Liver (tissue), 9 donors: ENCODE data around the gene KRT1. TPM values are rescaled to one million over a fixed set of nuclear protein-coding genes. Genes with fewer than 3 reads are reported as not detected.

Source experiments
- DNase-seq: peaks from one replicate; pipeline ENCODE4 v3.0.0-alpha.2; 2017; ENCODE audit warnings: low spot score
- H3K27ac ChIP-seq, 2 donors: one replicate each; pipeline ENCODE4 v1.7.0; 2013; ENCODE audit warnings: inconsistent platforms in 2 of 2, low read length in 2 of 2, control low read depth in 1 of 2, low read depth in 1 of 2, mild to moderate bottlenecking in 1 of 2
- H3K27me3 ChIP-seq, 4 donors: one replicate each; pipeline versions ENCODE4 v1.6.1 to v1.7.0; 2013; ENCODE audit warnings: low read length in 3 of 4, inconsistent platforms in 1 of 4, mild to moderate bottlenecking in 1 of 4, moderate library complexity in 1 of 4; ENCODE audit not compliant: control insufficient read depth in 4 of 4, insufficient read depth in 4 of 4
- H3K36me3 ChIP-seq, 4 donors: one replicate each; pipeline versions ENCODE4 v1.6.1 to v1.7.0; 2013; ENCODE audit warnings: low read length in 3 of 4, mild to moderate bottlenecking in 3 of 4, low read depth in 1 of 4, moderate library complexity in 1 of 4; ENCODE audit not compliant: control insufficient read depth in 4 of 4, insufficient read depth in 3 of 4
- H3K4me1 ChIP-seq, 4 donors: one replicate each; pipeline versions ENCODE4 v1.6.1 to v1.7.0; 2013; ENCODE audit warnings: low read length in 3 of 4, mild to moderate bottlenecking in 3 of 4, moderate library complexity in 1 of 4; ENCODE audit not compliant: control insufficient read depth in 4 of 4, insufficient read depth in 4 of 4
- H3K4me3 ChIP-seq, 3 donors: one replicate each; pipeline versions ENCODE4 v1.6.1 to v1.7.0; 2013; ENCODE audit warnings: low read length in 3 of 3, control low read depth in 1 of 3, low read depth in 1 of 3, mild to moderate bottlenecking in 1 of 3
- H3K9ac ChIP-seq, 2 donors: one replicate each; pipeline ENCODE4 v1.7.0; 2013; ENCODE audit warnings: low read length in 2 of 2, mild to moderate bottlenecking in 2 of 2, moderate library complexity in 2 of 2, control low read depth in 1 of 2, low read depth in 1 of 2
- H3K9me3 ChIP-seq, 4 donors: one replicate each; pipeline versions ENCODE4 v1.6.1 to v1.7.0; 2013; ENCODE audit warnings: low read length in 3 of 4; ENCODE audit not compliant: control insufficient read depth in 4 of 4
- ATF3 ChIP-seq: IDR thresholded peaks from 2 replicates; pipeline ENCODE4 v1.6.1; 2016; ENCODE audit warnings: antibody characterized with exemption
- CTCF ChIP-seq: fragments of 150-350 bp; IDR thresholded peaks from 2 replicates; pipeline ENCODE4 v1.5.1; 2017; ENCODE audit warnings: improper control_type of control experiment, low read depth, low read length; ENCODE audit not compliant: missing input control
- FOXA1 ChIP-seq: IDR thresholded peaks from 2 replicates; pipeline ENCODE4 v1.6.1; 2016; ENCODE audit warnings: antibody characterized with exemption
- FOXA2 ChIP-seq: IDR thresholded peaks from 2 replicates; pipeline ENCODE4 v1.6.1; 2016; ENCODE audit warnings: antibody characterized with exemption
- GABPA ChIP-seq, 2 donors: IDR thresholded peaks in 1 of 2; conservative IDR thresholded peaks in 1 of 2; 2 replicates each; pipeline ENCODE4 v1.6.1; 2016; ENCODE audit warnings: antibody characterized with exemption in 2 of 2, mild to moderate bottlenecking in 1 of 2, moderate library complexity in 1 of 2
- HNF4A ChIP-seq, 2 donors: conservative IDR thresholded peaks; 2 replicates each; pipeline ENCODE4 v1.6.1; 2016; ENCODE audit warnings: antibody characterized with exemption in 2 of 2, mild to moderate bottlenecking in 2 of 2
- HNF4G ChIP-seq: IDR thresholded peaks from 2 replicates; pipeline ENCODE4 v1.6.1; 2016; ENCODE audit warnings: antibody characterized with exemption
- JUND ChIP-seq, 2 donors: IDR thresholded peaks; 2 replicates each; pipeline ENCODE4 v1.6.1; 2016; ENCODE audit warnings: antibody characterized with exemption in 2 of 2
- NR2F2 ChIP-seq: IDR thresholded peaks from 2 replicates; pipeline ENCODE4 v1.6.1; 2016; ENCODE audit warnings: antibody characterized with exemption
- RAD21 ChIP-seq, 2 donors: IDR thresholded peaks; 2 replicates each; pipeline ENCODE4 v1.6.1; 2016; ENCODE audit warnings: antibody characterized with exemption in 2 of 2, mild to moderate bottlenecking in 2 of 2
- REST ChIP-seq: IDR thresholded peaks from 2 replicates; pipeline ENCODE4 v1.6.1; 2016; ENCODE audit warnings: antibody characterized with exemption, mild to moderate bottlenecking
- RXRA ChIP-seq, 2 donors: IDR thresholded peaks; 2 replicates each; pipeline ENCODE4 v1.6.1; 2017 to 2018; ENCODE audit warnings: antibody characterized with exemption in 2 of 2, mild to moderate bottlenecking in 1 of 2
- SP1 ChIP-seq: IDR thresholded peaks from 2 replicates; pipeline ENCODE4 v1.6.1; 2018; ENCODE audit warnings: antibody characterized with exemption, mild to moderate bottlenecking
- TAF1 ChIP-seq: conservative IDR thresholded peaks from 2 replicates; pipeline ENCODE4 v1.6.1; 2016; ENCODE audit warnings: antibody characterized with exemption, mild to moderate bottlenecking
- YY1 ChIP-seq: IDR thresholded peaks from 2 replicates; pipeline ENCODE4 v1.6.1; 2016; ENCODE audit warnings: antibody characterized with exemption, mild to moderate bottlenecking
- ZBTB33 ChIP-seq: IDR thresholded peaks from 2 replicates; pipeline ENCODE4 v1.6.1; 2016; ENCODE audit warnings: antibody characterized with exemption
- WGBS: extraction: QIAGEN DNeasy Blood & Tissue Kit; methylation state at CpG from one replicate; pipeline ENCODE4 v1.1.7; 2013; 5-methylcytosine and 5-hydroxymethylcytosine counted together
- polyA plus RNA-seq, 2 donors: library from polyadenylated mRNA; stranded (reverse) in 1 of 2; unstranded in 1 of 2; fragments of 200-250 nt in 1 of 2; fragments of >200 nt in 1 of 2; fragmentation: Nextera tagmentation in 1 of 2; extraction: Ambion mirVana in 1 of 2; gene quantifications; one replicate each; pipeline versions ENCODE4 v1.2.1 to v1.2.3, GENCODE V29; 2013 to 2015
- total RNA-seq, 2 donors: library from RNA; depleted of rRNA; stranded (reverse); fragments of >200 nt; gene quantifications; one replicate each; pipeline ENCODE4 v1.2.3, GENCODE V29; 2014
- donor health status: healthy.
- donor health status: healthy.
- donor health status: healthy.
- donor health status: healthy.
- donor health status: healthy.

KRT1 gene
- total and polyA plus RNA-seq, 4 donors, result 0.14 to 2.7 TPM; not detected in 2

GRCh38 chr12:52632656-52633055, 47.6 kb downstream of the KRT1 start (continued):
- TF ChIP-seq GABPA (IDR thresholded peaks at IDR 0.05 in 1 of 2, conservative IDR thresholded peaks at IDR 0.05 in 1 of 2) (no peak), REST (no peak), SP1 (no peak), FOXA1 (no peak), JUND (IDR thresholded peaks at IDR 0.05) (no peak), YY1 (no peak)

GRCh38 chr12:52631676-52632459, 48.3 kb downstream of the KRT1 start:
- 88% methylated on average over 6 of the region's 6 CpGs for WGBS

GRCh38 chr12:52631264-52631663, 48.9 kb downstream of the KRT1 start:
- Histone ChIP-seq H3K4me1 (no peaks in the 10 kb centered on the region), H3K9ac (no peak overlapping the region), H3K9me3 (no peaks in the 10 kb centered on the region), H3K36me3 (no peaks in the 10 kb centered on the region), H3K27me3 (peaks cover 0 to 3% (median 0%) of the 10 kb centered on the region in 4 donors), H3K4me3 (no peak overlapping the region), H3K27ac (no peak overlapping the region)
- 55% methylated on average over 4 of the region's 4 CpGs for WGBS
- peak; percentile 19 for DNase-seq
- TF ChIP-seq HNF4A (conservative IDR thresholded peaks at IDR 0.05) (no peak), REST (no peak), TAF1 (no peak), ATF3 (no peak), HNF4G (no peak), FOXA2 (no peak), CTCF (no peak), RXRA (IDR thresholded peaks at IDR 0.05) (no peak), NR2F2 (no peak), SP1 (no peak)

More at GRCh38 chr12:52631676-52632459, 48.3 kb downstream of the KRT1 start:
- TF ChIP-seq RAD21 (IDR thresholded peaks at IDR 0.05), result no peak
- no peak for TF ChIP-seq TAF1
- no peak for TF ChIP-seq ZBTB33
- TF ChIP-seq FOXA2, result no peak
- Histone ChIP-seq H3K4me1 (no peaks in the 10 kb centered on the region), H3K4me3 (no peak overlapping the region), H3K9ac (no peak overlapping the region), H3K27me3 (no peaks in the 10 kb centered on the region), H3K9me3 (no peaks in the 10 kb centered on the region), H3K27ac (no peak overlapping the region), H3K36me3 (no peaks in the 10 kb centered on the region)
- no peak for DNase-seq
